GM10266 (cell line): ENCODE measurements around the gene NOVA2.
"Not testable (repeated sequence)": the region's sequence is repeated elsewhere in the genome, so short reads cannot be mapped to it uniquely, and the experiment has no call there.

ENCODE experiments used
- DNase-seq: peaks from one replicate; pipeline ENCODE4 v3.0.0; 2012; ENCODE audit errors: extremely low spot score
- TF ChIP-seq, protein P1 (sequence below): IDR thresholded peaks from 2 replicates; pipeline ENCODE4 v1.5.1; 2012; ENCODE audit warnings: mild to moderate bottlenecking, low read depth; ENCODE audit not compliant: control insufficient read depth, insufficient read depth; ENCODE audit errors: missing control alignments

The NOVA2 gene

DNA sequence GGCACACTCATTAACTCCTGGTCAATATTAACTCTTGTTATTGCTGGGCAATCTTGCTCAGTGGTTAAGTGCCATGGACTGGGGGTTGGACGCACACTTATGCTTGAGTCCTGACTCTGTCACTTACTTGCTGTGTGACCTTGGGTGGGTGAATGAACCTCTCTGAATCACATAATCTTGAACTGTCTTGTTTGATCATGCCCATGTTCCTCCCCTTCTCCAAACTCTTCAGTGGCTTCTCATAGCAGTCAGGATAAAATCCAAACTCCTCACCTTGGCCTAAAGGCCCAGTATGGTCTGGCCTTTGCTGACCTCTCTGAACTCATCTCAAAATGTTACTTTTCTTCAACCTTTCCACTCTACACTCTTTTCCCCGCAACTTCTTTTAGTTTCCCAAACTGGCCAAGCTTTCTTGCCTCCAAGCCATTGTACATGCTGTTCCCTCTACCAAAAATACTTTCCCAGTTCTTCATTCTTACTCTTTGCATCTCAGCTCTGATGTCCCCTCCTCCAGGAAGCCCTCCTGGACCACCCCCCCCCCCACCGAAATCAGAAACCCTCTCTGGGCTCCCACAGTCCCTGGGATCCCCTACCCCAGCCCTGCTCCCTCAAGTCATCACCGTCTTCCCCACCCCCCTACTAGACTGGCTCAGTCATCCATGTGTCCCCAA lies 73.6 kb downstream of the NOVA2 start:
- TF ChIP-seq, protein P1, sequence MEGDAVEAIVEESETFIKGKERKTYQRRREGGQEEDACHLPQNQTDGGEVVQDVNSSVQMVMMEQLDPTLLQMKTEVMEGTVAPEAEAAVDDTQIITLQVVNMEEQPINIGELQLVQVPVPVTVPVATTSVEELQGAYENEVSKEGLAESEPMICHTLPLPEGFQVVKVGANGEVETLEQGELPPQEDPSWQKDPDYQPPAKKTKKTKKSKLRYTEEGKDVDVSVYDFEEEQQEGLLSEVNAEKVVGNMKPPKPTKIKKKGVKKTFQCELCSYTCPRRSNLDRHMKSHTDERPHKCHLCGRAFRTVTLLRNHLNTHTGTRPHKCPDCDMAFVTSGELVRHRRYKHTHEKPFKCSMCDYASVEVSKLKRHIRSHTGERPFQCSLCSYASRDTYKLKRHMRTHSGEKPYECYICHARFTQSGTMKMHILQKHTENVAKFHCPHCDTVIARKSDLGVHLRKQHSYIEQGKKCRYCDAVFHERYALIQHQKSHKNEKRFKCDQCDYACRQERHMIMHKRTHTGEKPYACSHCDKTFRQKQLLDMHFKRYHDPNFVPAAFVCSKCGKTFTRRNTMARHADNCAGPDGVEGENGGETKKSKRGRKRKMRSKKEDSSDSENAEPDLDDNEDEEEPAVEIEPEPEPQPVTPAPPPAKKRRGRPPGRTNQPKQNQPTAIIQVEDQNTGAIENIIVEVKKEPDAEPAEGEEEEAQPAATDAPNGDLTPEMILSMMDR, result no peak
- DNase-seq, result no peak

DNA sequence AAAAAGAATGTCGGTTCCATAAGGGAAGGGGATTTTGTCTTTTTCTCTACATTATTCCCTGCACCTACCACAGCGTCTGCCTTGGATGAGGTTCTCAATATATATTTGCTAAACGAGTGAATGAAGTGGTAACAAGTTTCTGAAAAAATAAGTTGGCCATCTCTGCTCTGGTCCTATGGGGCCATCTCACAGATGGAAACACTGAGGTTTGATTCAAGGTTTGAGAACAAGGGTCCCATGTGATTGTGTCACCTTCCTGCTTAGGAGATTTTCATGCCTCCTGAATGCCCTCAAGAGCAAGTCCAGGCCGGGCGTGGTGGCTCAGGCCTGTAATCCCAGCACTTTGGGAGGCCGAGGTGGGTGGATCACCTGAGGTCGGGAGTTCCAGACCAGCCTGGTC lies 74.4 kb downstream of the NOVA2 start:
- TF ChIP-seq, protein P1, result no peak
- no peak for DNase-seq

DNA sequence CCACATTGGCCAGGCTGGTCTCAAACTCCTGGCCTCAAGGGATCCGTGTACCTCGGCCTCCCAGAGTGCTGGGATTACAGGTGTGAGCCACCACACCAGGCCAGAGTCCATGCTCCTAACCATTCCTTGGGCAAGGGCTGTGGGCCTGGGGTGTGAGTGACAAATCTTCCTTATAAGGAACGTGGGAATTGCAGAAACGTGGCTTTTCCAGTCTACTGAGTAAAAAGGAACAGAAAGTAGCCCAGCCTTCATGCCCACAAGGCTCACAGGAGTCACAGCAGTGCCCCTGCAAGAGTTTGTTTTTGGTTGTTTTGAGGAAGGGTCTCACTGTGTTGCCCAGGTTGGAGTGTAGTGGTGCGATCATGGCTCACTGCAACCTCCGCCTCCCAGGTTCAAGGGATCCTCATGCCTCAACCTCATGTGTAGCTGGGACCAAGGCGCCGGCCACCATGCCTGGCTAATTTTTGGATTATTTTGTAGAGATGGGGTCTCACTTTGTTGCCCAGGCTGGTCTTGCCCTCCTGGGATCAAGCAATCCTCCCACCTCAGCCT lies 76.3 kb downstream of the NOVA2 start:
- TF ChIP-seq, protein P1, result no peak
- no peak for DNase-seq

DNA sequence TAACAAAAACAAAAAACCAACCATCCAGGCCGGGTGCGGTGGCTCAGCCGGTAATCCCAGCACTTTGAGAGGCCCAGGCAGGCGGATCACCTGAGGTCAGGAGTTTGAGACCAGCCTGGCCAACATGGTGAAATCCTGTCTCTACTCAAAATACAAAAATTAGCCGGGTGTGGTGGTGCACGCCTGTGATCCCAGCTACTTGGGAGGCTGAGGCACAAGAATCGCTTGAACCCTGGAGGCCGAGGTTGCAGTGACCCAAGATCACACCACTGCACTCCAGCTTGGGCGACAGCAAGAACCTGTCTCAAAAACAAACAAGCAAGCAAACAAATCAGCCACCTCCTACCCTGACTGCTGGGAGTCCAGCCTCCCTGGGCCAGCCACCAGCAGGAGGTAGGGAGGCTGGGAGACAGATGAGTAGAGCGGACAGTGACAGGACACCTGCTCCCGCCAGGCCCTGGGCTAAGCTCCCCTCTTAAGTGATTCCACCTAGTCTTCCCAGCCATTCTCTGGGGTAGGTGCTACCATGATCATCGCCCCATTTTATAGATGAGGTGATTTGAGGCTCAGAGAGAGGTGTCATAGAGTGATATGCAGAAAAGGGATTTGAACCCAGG lies 77.6 kb downstream of the NOVA2 start:
- DNase-seq, result not testable (repeated sequence)

DNA sequence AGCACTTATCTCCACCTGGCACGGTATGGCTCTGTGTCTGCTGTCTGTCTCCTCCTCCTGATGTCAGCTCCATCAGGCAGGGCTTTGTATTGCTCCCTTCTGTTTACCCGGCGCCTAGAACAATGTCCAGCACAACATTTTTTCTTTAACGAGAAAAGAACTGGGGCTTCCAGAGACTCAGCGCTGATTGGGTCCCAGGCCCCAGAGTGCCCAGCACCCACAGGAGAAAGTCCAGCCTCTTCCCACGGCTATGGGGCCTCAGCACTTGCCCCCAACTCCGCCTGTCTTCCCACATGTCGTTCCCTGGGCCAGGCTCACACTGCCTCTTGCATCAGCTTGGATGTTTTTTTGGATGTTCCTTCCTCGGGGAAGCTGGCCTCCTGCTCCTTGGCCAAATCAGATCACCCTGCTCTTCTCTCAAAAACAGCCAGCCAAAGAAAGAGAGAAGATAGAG lies 78.1 kb downstream of the NOVA2 start:
- DNase-seq, result no peak
- TF ChIP-seq, protein P1, result no peak

DNA sequence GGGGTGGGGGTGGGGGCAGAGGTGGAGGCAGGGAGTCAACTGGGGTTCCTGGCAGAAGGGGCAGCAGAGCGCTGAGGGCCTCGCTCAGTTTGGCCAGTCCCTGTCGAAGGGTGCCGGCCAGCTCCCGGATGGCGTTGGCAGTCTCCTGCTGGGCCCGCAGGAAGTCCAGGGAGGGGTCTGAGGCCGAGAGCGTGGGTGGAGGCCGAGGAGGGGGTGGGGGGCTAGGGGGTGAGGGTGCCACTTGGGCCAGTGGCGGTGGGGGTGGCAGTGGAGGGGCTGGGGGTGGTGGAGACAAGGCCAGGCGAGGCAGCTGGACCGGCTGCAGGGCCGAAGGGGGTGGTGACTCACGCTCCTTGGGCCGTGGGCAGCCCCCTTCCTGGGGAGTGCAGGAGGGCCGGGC lies 82.8 kb downstream of the NOVA2 start:
- no peak for DNase-seq
- TF ChIP-seq, protein P1, result no peak

DNA sequence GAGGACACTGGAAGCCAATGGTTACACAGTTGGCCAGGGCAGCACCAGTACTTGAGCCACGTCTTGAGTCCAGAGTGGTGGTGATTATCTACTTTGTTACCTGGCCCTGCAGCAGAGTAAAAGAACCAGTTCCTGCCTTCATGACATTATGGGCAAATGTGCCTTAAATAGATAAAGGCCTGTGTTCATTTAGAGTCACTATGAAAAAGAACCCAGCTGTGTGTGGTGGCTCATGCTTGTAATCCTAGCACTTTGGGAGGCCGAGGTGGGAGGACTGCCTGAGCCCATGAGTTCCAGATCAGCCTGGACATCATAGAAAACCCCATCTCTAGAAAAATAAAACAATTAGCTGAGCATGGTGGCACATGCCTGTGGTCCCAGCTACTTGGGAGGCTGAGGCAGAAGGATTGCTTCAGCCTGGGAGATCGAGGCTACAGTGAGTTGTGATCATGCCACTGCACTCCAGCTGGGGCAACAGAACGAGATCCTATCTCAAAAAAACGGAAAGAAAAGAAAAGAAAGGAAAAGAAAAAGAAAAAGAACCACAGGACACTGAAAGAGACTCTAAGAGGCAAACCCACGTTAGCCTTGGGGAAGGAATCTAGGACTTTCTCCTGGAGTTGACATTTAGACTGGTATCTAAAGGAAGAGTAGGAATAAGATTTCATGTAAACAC lies 84.3 kb downstream of the NOVA2 start:
- TF ChIP-seq, protein P1, result no peak
- no peak for DNase-seq
